BE2C (cell line): ENCODE data around the gene GFOD1.

Experiments used
- DNase-seq: peaks from one replicate; pipeline ENCODE4 v3.0.0-alpha.2; 2020
- H3K27me3 ChIP-seq: fragments of 250-450 bp; sonication (Bioruptor Pico); 2 replicates; pipeline ENCODE4 v1.5.1; 2020; ENCODE audit warnings: mild to moderate bottlenecking
- H3K36me3 ChIP-seq: fragments of 250-450 bp; sonication (Bioruptor Pico); 2 replicates; pipeline ENCODE4 v1.5.1; 2020; ENCODE audit warnings: mild to moderate bottlenecking
- H3K4me1 ChIP-seq: fragments of 250-450 bp; sonication (Bioruptor Pico); 2 replicates; pipeline ENCODE4 v1.5.1; 2020
- H3K4me3 ChIP-seq: 2 replicates; pipeline ENCODE4 v1.5.1; 2011; ENCODE audit warnings: low read depth, low read length
- H3K9me3 ChIP-seq: fragments of 250-450 bp; sonication (Bioruptor Pico); 2 replicates; pipeline ENCODE4 v1.5.1; 2020
- TF ChIP-seq, protein P1 (sequence below): IDR thresholded peaks from 2 replicates; pipeline ENCODE4 v1.5.1; 2012; ENCODE audit warnings: mild to moderate bottlenecking, low read depth, low read length

Gene GFOD1

DNA sequence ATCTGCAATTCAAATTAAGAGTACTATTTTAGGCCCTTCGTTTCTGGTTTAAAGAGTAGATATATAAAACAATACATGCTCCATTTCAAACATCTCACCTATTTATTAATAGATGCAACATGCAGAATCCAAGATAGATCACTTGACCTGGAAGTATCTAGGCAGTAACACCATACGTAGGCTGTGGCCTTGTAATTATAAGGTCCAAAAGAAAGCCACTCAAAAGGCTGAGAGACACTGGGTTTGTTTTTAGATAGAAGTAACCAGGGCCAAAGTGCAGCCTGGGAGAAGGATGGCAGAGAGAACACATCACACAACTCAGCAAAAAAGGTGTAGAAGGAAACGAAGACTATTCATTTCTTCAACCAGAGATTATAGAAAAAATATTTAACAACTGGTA is 8.4 kb upstream of the GFOD1 start:
- no peak for DNase-seq
- no peak overlapping the region for H3K4me3 ChIP-seq
- TF ChIP-seq, protein P1, sequence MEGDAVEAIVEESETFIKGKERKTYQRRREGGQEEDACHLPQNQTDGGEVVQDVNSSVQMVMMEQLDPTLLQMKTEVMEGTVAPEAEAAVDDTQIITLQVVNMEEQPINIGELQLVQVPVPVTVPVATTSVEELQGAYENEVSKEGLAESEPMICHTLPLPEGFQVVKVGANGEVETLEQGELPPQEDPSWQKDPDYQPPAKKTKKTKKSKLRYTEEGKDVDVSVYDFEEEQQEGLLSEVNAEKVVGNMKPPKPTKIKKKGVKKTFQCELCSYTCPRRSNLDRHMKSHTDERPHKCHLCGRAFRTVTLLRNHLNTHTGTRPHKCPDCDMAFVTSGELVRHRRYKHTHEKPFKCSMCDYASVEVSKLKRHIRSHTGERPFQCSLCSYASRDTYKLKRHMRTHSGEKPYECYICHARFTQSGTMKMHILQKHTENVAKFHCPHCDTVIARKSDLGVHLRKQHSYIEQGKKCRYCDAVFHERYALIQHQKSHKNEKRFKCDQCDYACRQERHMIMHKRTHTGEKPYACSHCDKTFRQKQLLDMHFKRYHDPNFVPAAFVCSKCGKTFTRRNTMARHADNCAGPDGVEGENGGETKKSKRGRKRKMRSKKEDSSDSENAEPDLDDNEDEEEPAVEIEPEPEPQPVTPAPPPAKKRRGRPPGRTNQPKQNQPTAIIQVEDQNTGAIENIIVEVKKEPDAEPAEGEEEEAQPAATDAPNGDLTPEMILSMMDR = no peak
- H3K9me3 ChIP-seq = no peaks in the 10 kb centered on the region
- no peaks in the 10 kb centered on the region for H3K4me1 ChIP-seq
- H3K36me3 ChIP-seq = no peaks in the 10 kb centered on the region
- H3K27me3 ChIP-seq = no peaks in the 10 kb centered on the region

DNA sequence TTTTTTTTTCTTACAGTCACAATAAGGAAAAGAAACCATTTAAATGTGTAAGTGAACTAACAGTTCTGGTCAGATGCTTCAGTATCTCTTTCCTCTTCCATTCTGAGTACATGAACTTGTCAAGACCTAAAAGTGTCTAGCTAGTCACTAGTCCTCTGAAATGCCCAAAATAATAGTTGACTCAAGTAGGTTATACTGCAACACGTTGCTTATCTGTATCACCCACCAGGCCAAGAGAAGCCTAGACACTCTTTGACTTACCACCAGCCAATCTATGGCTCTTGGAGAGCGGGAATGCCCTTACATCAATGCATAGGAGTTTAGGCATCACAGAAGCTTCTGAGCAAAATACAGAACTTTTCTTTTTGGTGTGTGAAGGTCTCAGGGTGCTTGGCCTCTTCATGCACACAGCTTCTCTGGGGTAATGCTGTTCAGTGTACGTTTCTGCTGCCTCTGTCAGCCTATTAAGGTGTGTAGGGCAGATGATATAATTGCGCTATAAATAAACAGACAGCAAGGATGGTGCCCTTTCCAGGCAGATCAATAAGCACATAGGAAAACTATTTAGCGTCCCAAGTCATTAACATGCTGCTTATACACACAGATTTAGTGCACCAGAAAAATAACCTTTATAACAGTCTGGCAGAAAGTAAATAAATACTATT is 7.8 kb upstream of the GFOD1 start:
- TF ChIP-seq, protein P1 = no peak
- no peak for DNase-seq

DNA sequence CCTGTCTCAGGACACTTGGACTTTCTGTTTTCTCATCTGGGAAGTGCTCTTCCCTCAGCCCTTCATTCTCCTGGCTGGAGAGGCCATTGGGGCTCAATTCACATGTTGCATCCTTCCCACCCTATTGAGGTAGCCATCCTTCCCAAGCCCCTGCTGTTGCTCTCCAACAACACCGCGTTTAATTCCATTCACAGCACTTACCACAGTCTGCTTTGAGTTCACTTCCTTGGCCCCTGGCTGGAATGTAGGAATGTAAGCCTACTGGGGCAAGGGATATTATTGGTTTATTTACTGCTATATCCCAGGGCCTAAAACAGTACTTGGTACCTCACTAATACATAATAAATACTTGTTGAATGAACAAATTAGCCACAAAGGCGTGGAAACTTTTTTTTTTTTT is 6.7 kb upstream of the GFOD1 start:
- DNase-seq = no peak
- TF ChIP-seq, protein P1 = no peak
- no peak overlapping the region for H3K4me3 ChIP-seq
- no peaks in the 10 kb centered on the region for H3K36me3 ChIP-seq
- H3K4me1 ChIP-seq = no peaks in the 10 kb centered on the region
- H3K9me3 ChIP-seq = no peaks in the 10 kb centered on the region
- no peaks in the 10 kb centered on the region for H3K27me3 ChIP-seq

More for the DNA sequence above, 7.8 kb upstream of the GFOD1 start:
- Histone ChIP-seq H3K27me3 (no peaks in the 10 kb centered on the region), H3K4me1 (no peaks in the 10 kb centered on the region), H3K9me3 (no peaks in the 10 kb centered on the region), H3K4me3 (no peak overlapping the region), H3K36me3 (no peaks in the 10 kb centered on the region)

DNA sequence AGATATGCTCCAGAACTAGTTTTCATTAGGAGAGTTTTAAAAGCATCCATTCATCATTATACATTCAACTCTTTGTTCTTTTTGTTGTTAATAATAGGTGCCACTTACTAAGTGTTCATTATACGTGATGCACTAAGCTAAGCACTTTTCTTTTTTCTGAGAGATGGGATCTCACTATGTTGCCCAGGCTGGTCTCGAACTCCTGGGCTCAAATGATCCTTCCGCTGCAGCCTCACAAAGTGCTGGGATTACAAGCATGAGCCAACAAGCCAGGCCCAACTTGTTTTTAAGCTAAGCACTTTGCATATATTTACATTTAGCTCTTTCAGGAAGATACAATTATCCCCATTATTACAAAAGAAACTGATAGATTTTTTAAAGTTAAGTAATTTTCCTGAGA is 5.7 kb upstream of the GFOD1 start:
- H3K27me3 ChIP-seq = no peaks in the 10 kb centered on the region
- DNase-seq = no peak
- H3K9me3 ChIP-seq = no peaks in the 10 kb centered on the region
- H3K36me3 ChIP-seq = no peaks in the 10 kb centered on the region
- H3K4me3 ChIP-seq = no peak overlapping the region
- H3K4me1 ChIP-seq = no peaks in the 10 kb centered on the region
- TF ChIP-seq, protein P1 = no peak

DNA sequence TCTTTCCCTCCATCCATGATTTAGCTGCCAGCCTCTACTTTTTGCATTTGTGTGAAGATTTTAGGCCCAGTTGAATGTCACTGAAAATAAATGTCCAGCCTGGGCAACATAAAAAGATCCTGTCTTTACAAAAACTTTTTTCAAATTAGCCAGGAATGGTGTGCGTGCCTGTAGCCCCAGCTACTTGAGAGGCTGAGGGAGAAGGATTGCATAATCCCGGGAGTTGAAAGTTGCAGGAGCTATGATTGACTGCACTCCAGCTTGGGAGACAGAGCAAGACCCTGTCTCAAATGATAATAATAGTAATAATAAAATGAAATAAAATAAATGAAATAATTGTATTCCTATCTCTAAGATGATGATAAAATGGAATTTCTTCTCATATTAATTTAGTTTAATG is 5.0 kb upstream of the GFOD1 start:
- Histone ChIP-seq H3K4me3 (no peak overlapping the region), H3K27me3 (no peaks in the 10 kb centered on the region), H3K4me1 (no peaks in the 10 kb centered on the region), H3K36me3 (no peaks in the 10 kb centered on the region), H3K9me3 (no peaks in the 10 kb centered on the region)
- TF ChIP-seq, protein P1 = no peak
- DNase-seq = no peak

DNA sequence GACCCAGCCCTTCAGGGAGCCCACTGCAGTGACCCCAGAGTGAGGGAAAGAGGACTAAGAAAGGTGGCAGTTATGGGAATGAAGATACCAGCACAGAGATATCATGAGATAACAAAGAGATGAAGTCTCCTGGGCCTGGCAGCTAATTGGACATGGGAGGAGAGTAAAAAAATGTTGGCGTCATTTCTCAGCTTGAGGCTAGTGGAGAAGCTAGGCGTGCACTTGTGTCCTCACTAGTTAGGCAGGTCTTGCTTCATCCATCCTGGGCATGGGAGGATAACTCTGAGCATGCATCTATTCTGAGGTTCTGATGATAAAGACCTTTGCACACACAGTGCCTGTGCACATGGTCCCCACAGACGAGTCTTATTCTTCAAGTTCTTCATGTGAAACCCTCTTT is 4.1 kb upstream of the GFOD1 start:
- TF ChIP-seq, protein P1 = no peak

More for the DNA sequence above, 4.1 kb upstream of the GFOD1 start:
- Histone ChIP-seq H3K4me3 (no peak overlapping the region), H3K27me3 (no peaks in the 10 kb centered on the region), H3K36me3 (no peaks in the 10 kb centered on the region), H3K4me1 (no peaks in the 10 kb centered on the region), H3K9me3 (no peaks in the 10 kb centered on the region)
- no peak for DNase-seq
